KMS-11 (cell line): Measurements from ENCODE around the gene SPOCK3.

ENCODE experiments used
- H2AFZ ChIP-seq: fragments of 200-600 bp; sonication (generic); 2 replicates; pipeline ENCODE4 v1.6.1; 2016; ENCODE audit warnings: antibody characterized with exemption, mixed run types, low read depth
- H3K27ac ChIP-seq: fragments of 200-600 bp; sonication (generic); 2 replicates; pipeline ENCODE4 v1.6.1; 2016; ENCODE audit warnings: mild to moderate bottlenecking, mixed run types
- H3K27me3 ChIP-seq: fragments of 200-600 bp; sonication (generic); 2 replicates; pipeline ENCODE4 v1.6.1; 2017; ENCODE audit warnings: mild to moderate bottlenecking, low read depth, mixed run types, moderate library complexity; ENCODE audit not compliant: insufficient read depth
- H3K36me3 ChIP-seq: fragments of 200-600 bp; sonication (generic); 2 replicates; pipeline ENCODE4 v1.6.1; 2017; ENCODE audit warnings: mild to moderate bottlenecking, mixed run types; ENCODE audit not compliant: insufficient read depth
- H3K4me1 ChIP-seq: fragments of 200-600 bp; sonication (generic); 2 replicates; pipeline ENCODE4 v1.6.1; 2016; ENCODE audit warnings: mild to moderate bottlenecking, low read depth, mixed run types; ENCODE audit not compliant: poor library complexity, severe bottlenecking
- H3K4me2 ChIP-seq: fragments of 200-600 bp; sonication (generic); 2 replicates; pipeline ENCODE4 v1.7.0; 2016; ENCODE audit warnings: mild to moderate bottlenecking, mixed run types
- H3K4me3 ChIP-seq: fragments of 200-600 bp; sonication (generic); IDR thresholded peaks from 2 replicates; pipeline ENCODE4 v1.6.1; 2017; ENCODE audit warnings: low read depth, low read length, mixed read lengths; ENCODE audit not compliant: insufficient read depth
- H3K79me2 ChIP-seq: fragments of 200-600 bp; sonication (generic); 2 replicates; pipeline ENCODE4 v1.6.1; 2016; ENCODE audit warnings: low read depth, mixed run types; ENCODE audit not compliant: insufficient read depth
- H3K9ac ChIP-seq: fragments of 200-600 bp; sonication (generic); 2 replicates; pipeline ENCODE4 v1.6.1; 2016; ENCODE audit warnings: mild to moderate bottlenecking, mixed run types
- H4K20me1 ChIP-seq: fragments of 200-600 bp; sonication (generic); 2 replicates; pipeline ENCODE4 v1.6.1; 2016; ENCODE audit warnings: mild to moderate bottlenecking, mixed run types; ENCODE audit not compliant: insufficient read depth
- TF ChIP-seq, protein P1 (sequence below): fragments of 200-600 bp; sonication (generic); conservative IDR thresholded peaks from 2 replicates; pipeline ENCODE4 v1.6.1; 2017; ENCODE audit warnings: low read depth, mild to moderate bottlenecking, antibody characterized with exemption, low read length, moderate library complexity, mixed read lengths

Gene SPOCK3

DNA sequence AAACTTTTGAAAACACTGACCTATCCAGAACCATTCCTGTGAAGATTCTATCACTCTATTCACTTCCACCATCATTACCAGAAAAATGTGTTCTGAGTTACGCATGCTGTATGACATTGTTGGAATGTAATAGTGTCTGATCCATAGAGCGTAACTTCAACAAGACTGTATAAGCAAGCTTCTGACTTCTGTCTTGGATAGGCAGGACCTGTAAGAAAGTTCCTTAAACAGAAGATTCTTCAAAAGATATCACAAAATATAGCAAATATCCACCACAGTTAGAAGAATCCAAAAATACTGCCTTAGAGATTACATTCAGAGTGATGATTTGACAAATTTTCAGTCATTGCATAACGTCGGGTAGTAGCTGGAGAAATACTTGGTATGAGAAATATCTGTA, 14.0 kb upstream of the SPOCK3 start:
- no peaks in the 10 kb centered on the region for H3K27me3 ChIP-seq
- H2AFZ ChIP-seq = no peak overlapping the region
- H3K9ac ChIP-seq = no peak overlapping the region
- no peak overlapping the region for H3K4me3 ChIP-seq
- no peak overlapping the region for H3K4me2 ChIP-seq
- H3K4me1 ChIP-seq = no peaks in the 10 kb centered on the region
- TF ChIP-seq, protein P1, sequence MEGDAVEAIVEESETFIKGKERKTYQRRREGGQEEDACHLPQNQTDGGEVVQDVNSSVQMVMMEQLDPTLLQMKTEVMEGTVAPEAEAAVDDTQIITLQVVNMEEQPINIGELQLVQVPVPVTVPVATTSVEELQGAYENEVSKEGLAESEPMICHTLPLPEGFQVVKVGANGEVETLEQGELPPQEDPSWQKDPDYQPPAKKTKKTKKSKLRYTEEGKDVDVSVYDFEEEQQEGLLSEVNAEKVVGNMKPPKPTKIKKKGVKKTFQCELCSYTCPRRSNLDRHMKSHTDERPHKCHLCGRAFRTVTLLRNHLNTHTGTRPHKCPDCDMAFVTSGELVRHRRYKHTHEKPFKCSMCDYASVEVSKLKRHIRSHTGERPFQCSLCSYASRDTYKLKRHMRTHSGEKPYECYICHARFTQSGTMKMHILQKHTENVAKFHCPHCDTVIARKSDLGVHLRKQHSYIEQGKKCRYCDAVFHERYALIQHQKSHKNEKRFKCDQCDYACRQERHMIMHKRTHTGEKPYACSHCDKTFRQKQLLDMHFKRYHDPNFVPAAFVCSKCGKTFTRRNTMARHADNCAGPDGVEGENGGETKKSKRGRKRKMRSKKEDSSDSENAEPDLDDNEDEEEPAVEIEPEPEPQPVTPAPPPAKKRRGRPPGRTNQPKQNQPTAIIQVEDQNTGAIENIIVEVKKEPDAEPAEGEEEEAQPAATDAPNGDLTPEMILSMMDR = no peak
- H4K20me1 ChIP-seq = no peaks in the 10 kb centered on the region
- H3K36me3 ChIP-seq = no peaks in the 10 kb centered on the region
- H3K27ac ChIP-seq = no peak overlapping the region
- H3K79me2 ChIP-seq = no peaks in the 10 kb centered on the region

DNA sequence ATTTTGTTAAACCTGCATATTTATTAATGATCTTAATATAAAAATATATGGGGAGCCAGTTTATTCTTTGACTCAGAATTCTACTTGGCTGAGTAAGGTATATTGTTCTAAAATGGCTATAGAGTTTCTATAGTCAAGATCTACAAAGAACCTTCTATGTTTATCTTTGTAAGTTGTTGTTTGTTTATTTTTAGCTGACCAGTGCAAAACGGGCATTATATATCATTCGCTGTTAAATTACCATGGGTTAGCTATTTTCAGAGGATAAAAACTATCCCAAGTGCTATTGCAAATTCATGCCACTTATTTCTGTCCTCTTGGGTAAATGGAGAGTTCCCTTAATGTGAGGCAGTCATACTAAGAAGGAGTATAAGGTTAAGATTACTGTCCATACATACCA, 5.3 kb upstream of the SPOCK3 start:
- Histone ChIP-seq H4K20me1 (no peaks in the 10 kb centered on the region), H3K9ac (no peak overlapping the region), H3K4me1 (peaks cover 19% of the 10 kb centered on the region), H3K27ac (no peak overlapping the region), H3K4me2 (no peak overlapping the region), H3K79me2 (no peaks in the 10 kb centered on the region), H3K4me3 (no peak overlapping the region), H3K27me3 (no peaks in the 10 kb centered on the region), H3K36me3 (no peaks in the 10 kb centered on the region), H2AFZ (no peak overlapping the region)
- TF ChIP-seq, protein P1 = no peak

DNA sequence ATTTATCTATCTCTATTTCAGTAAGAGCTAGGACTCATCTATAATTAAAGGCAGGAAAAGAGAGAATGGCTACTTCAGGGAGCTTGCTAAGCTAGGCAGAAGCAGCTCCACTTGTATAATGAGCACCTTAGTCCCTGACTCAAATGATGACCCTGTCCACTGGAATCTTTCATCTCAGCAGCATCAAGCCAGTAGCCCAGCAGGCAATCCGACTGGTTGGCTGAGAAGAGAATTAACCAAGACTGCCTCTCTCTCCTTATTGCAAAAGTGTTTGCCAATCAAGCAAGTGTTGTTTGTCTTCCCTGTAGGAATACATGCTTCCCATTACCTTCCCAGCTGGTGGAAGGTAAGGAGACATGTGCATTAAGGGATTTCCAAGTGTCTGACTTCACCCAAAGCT, 3.9 kb upstream of the SPOCK3 start:
- Histone ChIP-seq H2AFZ (no peak overlapping the region), H4K20me1 (no peaks in the 10 kb centered on the region), H3K27ac (no peak overlapping the region), H3K36me3 (no peaks in the 10 kb centered on the region), H3K9ac (no peak overlapping the region), H3K27me3 (no peaks in the 10 kb centered on the region), H3K4me2 (no peak overlapping the region), H3K4me1 (peaks cover 19% of the 10 kb centered on the region), H3K79me2 (no peaks in the 10 kb centered on the region), H3K4me3 (no peak overlapping the region)
- TF ChIP-seq, protein P1 = no peak

DNA sequence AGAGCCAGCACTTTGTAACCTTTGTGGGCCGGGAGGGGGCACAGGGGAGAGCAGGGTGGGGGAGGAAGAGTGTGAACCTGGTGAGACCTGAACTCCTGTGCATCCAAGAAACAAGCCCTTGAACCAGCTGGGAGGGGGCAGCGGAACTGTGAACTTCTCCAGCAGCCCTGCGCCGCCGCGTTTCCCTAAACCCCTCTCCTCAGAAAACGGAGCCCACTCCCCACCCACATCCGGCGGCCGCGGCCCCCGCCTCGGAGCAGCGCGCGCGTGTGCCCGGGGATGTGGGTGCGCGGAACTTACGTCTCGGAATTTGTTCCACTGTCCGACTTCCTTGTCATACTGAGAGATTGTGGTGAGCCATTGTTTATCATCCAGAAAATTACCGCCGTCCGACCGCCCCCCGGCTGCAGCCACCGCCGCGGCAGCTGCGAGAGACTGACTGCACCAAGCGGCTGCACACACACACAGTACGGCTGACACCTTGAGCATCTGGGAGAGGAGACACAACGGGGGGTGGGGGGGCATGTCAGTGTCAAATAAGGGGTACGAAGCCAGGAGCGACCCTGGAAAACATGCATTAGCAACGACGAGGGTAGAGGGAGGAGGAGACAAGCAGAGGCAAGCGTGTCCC, 494 bp downstream of the SPOCK3 start:
- H3K4me3 ChIP-seq = no peak overlapping the region
- H3K4me1 ChIP-seq = peaks cover 6% of the 10 kb centered on the region
- H3K4me2 ChIP-seq = peak overlapping the region; percentile 50
- H3K36me3 ChIP-seq = no peaks in the 10 kb centered on the region
- no peaks in the 10 kb centered on the region for H3K79me2 ChIP-seq
- no peak overlapping the region for H3K27ac ChIP-seq
- no peaks in the 10 kb centered on the region for H4K20me1 ChIP-seq
- H2AFZ ChIP-seq = peak overlapping the region; percentile 90
- peak overlapping the region; percentile 28; the same call in 1 of the 2 replicates for H3K9ac ChIP-seq
- H3K27me3 ChIP-seq = no peaks in the 10 kb centered on the region
- TF ChIP-seq, protein P1 = 0 out of 2 replicates have a peak, but pooled peaks have one; percentile 1
